Kidney glomerular epithelial cell (primary cell): Measurements from ENCODE around the gene KRTAP10-5.

Source experiments
- DNase-seq: peaks from one replicate; lab custom pipeline; 2025; lab: John Stamatoyannopoulos, UW

Gene KRTAP10-5

GRCh38 chr21:44529503-44530125, 50.8 kb downstream of the KRTAP10-5 start:
- DNase-seq: no peak
